Testis (tissue), 3 donors: ENCODE measurements around the gene RMND1. TPM values are rescaled to one million over a fixed set of nuclear protein-coding genes. Genes with fewer than 3 reads are reported as not detected.
"Not testable (repeated sequence)": the region's sequence is repeated elsewhere in the genome, so short reads cannot be mapped to it uniquely, and the experiment has no call there.

Experiments
- DNase-seq: peaks from one replicate; pipeline ENCODE4 v3.0.0-alpha.2; 2019
- H3K27ac ChIP-seq, 2 donors: fragments of 200-600 bp; sonication (generic); one replicate each; pipeline ENCODE4 v1.5.1; 2019
- H3K27me3 ChIP-seq: fragments of 200-600 bp; sonication (generic); one replicate; pipeline ENCODE4 v1.5.1; 2019
- H3K36me3 ChIP-seq: fragments of 200-600 bp; sonication (generic); one replicate; pipeline ENCODE4 v1.5.1; 2017; ENCODE audit warnings: low read depth; ENCODE audit errors: missing control alignments
- H3K4me1 ChIP-seq: fragments of 200-600 bp; sonication (generic); one replicate; pipeline ENCODE4 v1.5.1; 2019
- H3K4me3 ChIP-seq, 2 donors: fragments of 200-600 bp; sonication (generic); one replicate each; pipeline ENCODE4 v1.5.1; 2017 to 2019
- H3K9me3 ChIP-seq: fragments of 200-600 bp; sonication (generic); one replicate; pipeline ENCODE4 v1.5.1; 2017
- CTCF ChIP-seq, 3 experiments: fragments of 450-650 bp in 2 of 3; fragments of 200-600 bp in 1 of 3; sonication (generic) in 1 of 3; IDR thresholded peaks; one replicate each; pipeline ENCODE4 v1.5.1; 2016 to 2019; ENCODE audit warnings: antibody characterized with exemption in 3 of 3, mild to moderate bottlenecking in 2 of 3, moderate library complexity in 1 of 3
- POLR2A ChIP-seq: fragments of 450-650 bp; IDR thresholded peaks from one replicate; pipeline ENCODE4 v1.6.1; 2017; ENCODE audit warnings: antibody characterized with exemption, mild to moderate bottlenecking, moderate library complexity
- WGBS, 2 donors: methylation state at CpG; one replicate each; pipeline ENCODE4 v1.1.5; 2018; 5-methylcytosine and 5-hydroxymethylcytosine counted together
- intact Hi-C: fragments of 100-400 bp; cut with DNase I; formaldehyde crosslinking; loops from one replicate; pipeline ENCODE4 v1.15.1; 2023; ENCODE audit warnings: low total_unique reads
- polyA plus RNA-seq: library from polyadenylated mRNA; stranded (reverse); fragments of 350-450 nt; fragmentation: Illumina TruSeq; extraction: RNeasy Lipid Tissue Mini Kit (QIAGEN cat#74804); gene quantifications from one replicate; pipeline ENCODE4 v1.2.3, GENCODE V29; 2014; ENCODE audit warnings: low read depth, low replicate concordance; ENCODE audit not compliant: insufficient read depth
- total RNA-seq, 2 donors: library from RNA; depleted of rRNA; stranded (reverse); fragments of >200 nt; gene quantifications; one replicate each; pipeline ENCODE4 v1.2.3, GENCODE V29; 2016

The RMND1 gene
- total and polyA plus RNA-seq, 3 donors from 2014 or later, result 16.9 to 25.0 (median 23.8) TPM

- no peaks in the 10 kb centered on the region for H3K27me3 ChIP-seq
- H3K4me1 ChIP-seq, result peaks cover 7% of the 10 kb centered on the region
- no peak overlapping the region for H3K4me3 ChIP-seq
- DNase-seq, result no peak
- intact Hi-C loops, result no loop called here
- H3K9me3 ChIP-seq, result no peaks in the 10 kb centered on the region
- no peaks in the 10 kb centered on the region for H3K36me3 ChIP-seq
- H3K27ac ChIP-seq, result no peak overlapping the region
- TF ChIP-seq CTCF (IDR thresholded peaks at IDR 0.05), result no peak
- TF ChIP-seq POLR2A, result no peak
- 74 to 84% methylated on average over 1 of the region's 1 CpG for WGBS, 2 donors
These were observed 66.7 kb downstream of the RMND1 start for GRCh38 chr6:151385177-151385576.

- no peaks in the 10 kb centered on the region for H3K36me3 ChIP-seq
- H3K4me1 ChIP-seq, result peaks cover 5% of the 10 kb centered on the region
- H3K9me3 ChIP-seq, result no peaks in the 10 kb centered on the region
- 74 to 89% methylated on average over 5 of the region's 5 CpGs for WGBS, 2 donors
- no peak overlapping the region for H3K4me3 ChIP-seq
- no peaks in the 10 kb centered on the region for H3K27me3 ChIP-seq
- no peak for DNase-seq
- H3K27ac ChIP-seq, result no peak overlapping the region
- TF ChIP-seq POLR2A (no peak), CTCF (IDR thresholded peaks at IDR 0.05) (no peak)
- intact Hi-C loops, result no loop called here
These were observed 67.8 kb downstream of the RMND1 start for GRCh38 chr6:151384151-151384550.

DNA sequence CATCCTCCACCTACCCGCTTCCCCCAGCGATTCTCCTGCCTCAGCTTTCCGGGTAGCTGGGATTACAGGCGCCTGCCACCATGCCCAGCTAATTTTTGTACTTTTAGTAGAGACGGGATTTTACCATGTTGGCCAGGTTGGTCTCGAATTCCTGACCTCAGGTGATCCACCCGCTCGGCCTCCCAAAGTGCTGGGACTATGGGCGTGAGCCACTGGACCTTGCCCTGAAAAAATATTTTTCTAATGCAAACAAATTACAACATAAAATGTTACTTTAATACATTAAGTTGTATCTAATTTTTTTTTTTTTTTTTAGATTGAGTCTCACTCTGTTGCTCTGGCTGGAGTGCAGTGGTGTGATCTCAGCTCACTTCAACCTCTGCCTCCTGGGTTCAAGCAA, 69.3 kb downstream of the RMND1 start:
- H3K36me3 ChIP-seq, H3K27me3 ChIP-seq, H3K9me3 ChIP-seq, H3K4me1 ChIP-seq, H3K27ac ChIP-seq, H3K4me3 ChIP-seq, intact Hi-C loops, DNase-seq: not testable (repeated sequence)
- 92 to 96% methylated on average over 9 of the region's 9 CpGs for WGBS, 2 donors

DNA sequence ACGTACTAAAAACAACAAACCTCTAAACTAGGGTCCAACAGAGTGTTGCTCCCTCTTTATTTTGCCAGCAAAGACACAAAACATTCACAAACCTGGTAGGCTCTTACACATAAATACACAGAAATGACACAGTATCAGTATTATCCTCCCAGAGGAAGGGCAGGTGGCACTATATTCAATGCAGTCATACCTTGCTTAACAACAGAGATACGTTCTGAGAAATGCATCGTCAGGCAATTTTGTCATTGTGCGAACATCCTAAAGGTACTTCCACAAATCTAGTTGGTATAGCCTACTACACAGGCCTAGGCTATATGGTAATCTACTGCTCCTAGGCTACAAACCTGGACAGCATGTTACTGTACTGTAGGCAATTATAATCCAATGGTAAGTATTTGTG, 70.2 kb downstream of the RMND1 start:
- Histone ChIP-seq H3K4me1 (no peaks in the 10 kb centered on the region), H3K4me3 (no peak overlapping the region), H3K27me3 (no peaks in the 10 kb centered on the region), H3K27ac (no peak overlapping the region), H3K9me3 (no peaks in the 10 kb centered on the region), H3K36me3 (no peaks in the 10 kb centered on the region)
- intact Hi-C loops, result no loop called here
- no peak for DNase-seq
- TF ChIP-seq CTCF (IDR thresholded peaks at IDR 0.05) (no peak), POLR2A (no peak)
- WGBS, 2 donors, result 89% methylated on average over 4 of the region's 4 CpGs

DNA sequence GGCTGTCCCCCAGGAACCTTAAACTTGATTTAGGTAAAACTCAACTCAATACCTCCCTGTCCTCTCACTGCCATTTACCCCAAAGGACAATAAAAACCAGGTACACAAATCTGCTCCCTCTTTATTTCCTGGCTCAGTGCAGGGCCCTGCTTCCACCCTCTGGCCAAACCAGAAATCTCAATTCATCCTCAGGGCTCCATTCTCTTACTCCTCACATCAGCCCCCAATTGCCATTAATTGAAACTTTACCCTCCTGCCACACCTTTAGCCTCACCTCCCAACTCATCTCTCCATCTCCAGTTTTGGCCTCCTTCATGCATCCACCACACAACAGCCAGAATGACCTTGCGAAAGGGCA, 71.1 kb downstream of the RMND1 start:
- Histone ChIP-seq H3K27ac (no peak overlapping the region), H3K4me1 (no peaks in the 10 kb centered on the region), H3K4me3 (no peak overlapping the region), H3K27me3 (no peaks in the 10 kb centered on the region), H3K9me3 (no peaks in the 10 kb centered on the region), H3K36me3 (no peaks in the 10 kb centered on the region)
- no peak for DNase-seq
- intact Hi-C loops, result no loop called here
- 100% methylated on average over 1 of the region's 1 CpG for WGBS, 2 donors
- TF ChIP-seq CTCF (IDR thresholded peaks at IDR 0.05) (no peak), POLR2A (no peak)
